ENCODE results near the gene TSEN15.

Gene TSEN15

DNA sequence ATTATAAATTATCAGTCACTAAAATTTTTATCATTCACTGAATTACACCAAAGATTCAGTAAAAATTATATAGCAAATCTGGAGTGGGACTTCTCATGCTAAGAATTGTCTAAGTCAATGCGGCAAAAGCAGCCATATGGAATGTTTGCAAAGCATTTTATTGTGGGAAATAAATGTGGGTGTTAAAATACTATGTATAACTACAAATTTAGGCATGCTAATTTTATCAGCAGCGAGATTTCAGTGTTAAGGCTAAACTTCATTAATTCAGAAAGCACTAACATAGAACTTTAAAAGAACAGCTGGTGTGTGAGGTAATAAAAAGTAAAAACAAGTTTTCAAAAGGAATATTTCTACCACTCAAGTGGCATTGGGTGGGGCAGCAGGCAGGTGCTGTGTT, 35.4 kb upstream of the TSEN15 start:
- TF ChIP-seq CTCF (IDR thresholded peaks at IDR 0.05; ENCODE audit: insufficient read depth, low read depth, low read length, missing control alignments): no peak
- no peak for DNase-seq (ENCODE audit: low read depth)
- no peak overlapping the region for H3K4me3 ChIP-seq (ENCODE audit: low read length)

- TF ChIP-seq CTCF (IDR thresholded peaks at IDR 0.05; ENCODE audit: insufficient read depth, low read depth, low read length, missing control alignments): no peak
- no peak overlapping the region for H3K4me3 ChIP-seq (ENCODE audit: low read length)
- DNase-seq (ENCODE audit: low read depth): no peak
Observed at GRCh38 chr1:184017306-184017705, 34.2 kb upstream of the TSEN15 start.

GRCh38 chr1:184018622-184019021, 32.9 kb upstream of the TSEN15 start:
- TF ChIP-seq CTCF (IDR thresholded peaks at IDR 0.05; ENCODE audit: insufficient read depth, low read depth, low read length, missing control alignments): no peak
- DNase-seq (ENCODE audit: low read depth): no peak
- no peak overlapping the region for H3K4me3 ChIP-seq (ENCODE audit: low read length)

- DNase-seq (ENCODE audit: low read depth): no peak
- TF ChIP-seq CTCF (IDR thresholded peaks at IDR 0.05; ENCODE audit: insufficient read depth, low read depth, low read length, missing control alignments): no peak
- H3K4me3 ChIP-seq (ENCODE audit: low read length): no peak overlapping the region
Observed at GRCh38 chr1:184019069-184019468, 32.5 kb upstream of the TSEN15 start.

GRCh38 chr1:184019506-184019905, 32.0 kb upstream of the TSEN15 start:
- H3K4me3 ChIP-seq (ENCODE audit: low read length): no peak overlapping the region
- no peak for DNase-seq (ENCODE audit: low read depth)
- no peak for TF ChIP-seq CTCF (IDR thresholded peaks at IDR 0.05; ENCODE audit: insufficient read depth, low read depth, low read length, missing control alignments)

DNA sequence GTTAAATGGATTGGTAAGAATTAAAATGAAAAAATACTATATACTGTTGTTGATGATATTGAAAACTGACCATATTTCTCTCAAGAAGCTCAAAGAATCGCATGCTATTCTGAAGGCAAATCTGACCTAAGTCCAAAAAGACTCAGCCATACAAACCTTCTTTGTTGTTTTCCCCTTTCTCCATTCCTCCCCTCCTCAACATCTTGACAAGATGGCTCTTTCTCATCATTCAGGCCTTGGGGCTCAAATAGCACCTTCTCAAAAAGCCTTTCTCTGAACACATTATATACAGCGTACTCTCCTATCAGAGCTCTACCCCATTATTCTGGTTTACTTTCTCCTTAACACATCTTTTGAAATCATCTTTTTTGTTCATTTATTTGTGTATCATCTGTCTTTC, 31.2 kb upstream of the TSEN15 start:
- no peak for TF ChIP-seq CTCF (IDR thresholded peaks at IDR 0.05; ENCODE audit: insufficient read depth, low read depth, low read length, missing control alignments)
- H3K4me3 ChIP-seq (ENCODE audit: low read length): no peak overlapping the region
- no peak for DNase-seq (ENCODE audit: low read depth)

DNA sequence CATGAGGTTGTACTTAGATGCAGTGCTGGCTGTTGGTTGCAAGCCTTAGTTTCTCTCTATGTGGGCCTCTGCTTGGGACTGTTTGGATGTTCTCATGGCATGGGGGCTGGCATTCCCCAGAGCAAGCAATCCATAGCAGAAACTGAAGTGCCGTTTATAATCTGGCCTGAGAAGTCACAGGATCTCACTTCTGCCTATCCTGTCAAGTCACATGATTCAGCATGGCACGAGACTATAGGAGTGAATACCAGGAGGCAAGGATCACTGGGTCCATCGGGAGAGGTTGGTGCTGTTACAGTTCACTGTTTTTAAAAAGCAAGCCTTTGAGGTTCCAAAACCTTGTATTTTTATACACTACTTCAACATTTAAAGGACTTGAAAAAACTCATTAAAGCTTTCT, 30.7 kb upstream of the TSEN15 start:
- no peak for TF ChIP-seq CTCF (IDR thresholded peaks at IDR 0.05; ENCODE audit: insufficient read depth, low read depth, low read length, missing control alignments)
- no peak for DNase-seq (ENCODE audit: low read depth)
- no peak overlapping the region for H3K4me3 ChIP-seq (ENCODE audit: low read length)
